WERI-Rb-1 (cell line): ENCODE results near the gene PSME3.
A peak's percentile ranks its signal among the peaks of the same experiment; 100 is the strongest.

Experiments used
- DNase-seq: peaks from one replicate; pipeline ENCODE4 v3.0.0-alpha.2; 2020
- H3K27ac ChIP-seq: fragments of 250-450 bp; sonication (Bioruptor Pico); 2 replicates; pipeline ENCODE4 v1.5.1; 2020; ENCODE audit warnings: mild to moderate bottlenecking, moderate library complexity
- H3K27me3 ChIP-seq: fragments of 250-450 bp; sonication (Bioruptor Pico); 2 replicates; pipeline ENCODE4 v1.5.1; 2021; ENCODE audit warnings: mild to moderate bottlenecking, low read depth, moderate library complexity; ENCODE audit not compliant: insufficient read depth, severe bottlenecking
- H3K36me3 ChIP-seq: fragments of 250-450 bp; sonication (Bioruptor Pico); 2 replicates; pipeline ENCODE4 v1.5.1; 2020; ENCODE audit warnings: mild to moderate bottlenecking, moderate library complexity
- H3K4me3 ChIP-seq: 2 replicates; pipeline ENCODE4 v1.5.1; 2011; ENCODE audit warnings: low read depth, mild to moderate bottlenecking, control low read depth, low read length
- H3K9me3 ChIP-seq: fragments of 250-450 bp; sonication (Bioruptor Pico); 2 replicates; pipeline ENCODE4 v1.5.1; 2021; ENCODE audit warnings: mild to moderate bottlenecking, moderate library complexity; ENCODE audit not compliant: severe bottlenecking
- CTCF ChIP-seq: IDR thresholded peaks from 2 replicates; pipeline ENCODE4 v1.5.1; 2011; ENCODE audit warnings: low read depth, mild to moderate bottlenecking, control low read depth, inconsistent platforms, low read length

The PSME3 gene

GRCh38 chr17:42821176-42821575 is 12.0 kb upstream of the PSME3 start:
- peaks cover 63% of the 10 kb centered on the region for H3K36me3 ChIP-seq
- H3K9me3 ChIP-seq = no peaks in the 10 kb centered on the region
- no peak overlapping the region for H3K27ac ChIP-seq
- DNase-seq = no peak
- no peaks in the 10 kb centered on the region for H3K27me3 ChIP-seq
- TF ChIP-seq CTCF = no peak
- no peak overlapping the region for H3K4me3 ChIP-seq

- DNase-seq = no peak
- Histone ChIP-seq H3K9me3 (no peaks in the 10 kb centered on the region), H3K27ac (no peak overlapping the region), H3K36me3 (peaks cover under 1% of the 10 kb centered on the region; the same call in 1 of the 2 replicates), H3K4me3 (no peak overlapping the region), H3K27me3 (peaks cover 12% of the 10 kb centered on the region)
- TF ChIP-seq CTCF = no peak
Observed at GRCh38 chr17:42827472-42827871, 5.7 kb upstream of the PSME3 start.

- Histone ChIP-seq H3K27ac (no peak overlapping the region), H3K4me3 (no peak overlapping the region), H3K9me3 (no peaks in the 10 kb centered on the region), H3K27me3 (peaks cover 12% of the 10 kb centered on the region), H3K36me3 (peaks cover 23% of the 10 kb centered on the region)
- DNase-seq = no peak
- TF ChIP-seq CTCF = no peak
Observed at GRCh38 chr17:42830971-42831370, 2.2 kb upstream of the PSME3 start.

- Histone ChIP-seq H3K4me3 (peak overlapping the region; percentile 91), H3K27me3 (peaks cover 12% of the 10 kb centered on the region), H3K27ac (peak overlapping the region; percentile 89), H3K9me3 (no peaks in the 10 kb centered on the region), H3K36me3 (peaks cover 36% of the 10 kb centered on the region)
- no peak for DNase-seq
- no peak for TF ChIP-seq CTCF
Observed at GRCh38 chr17:42832213-42832933, 824 bp upstream of the PSME3 start.

- H3K27ac ChIP-seq = peak overlapping the region; percentile 89
- H3K27me3 ChIP-seq = peaks cover 3% of the 10 kb centered on the region
- DNase-seq = peak; percentile 59
- no peak for TF ChIP-seq CTCF
- peak overlapping the region; percentile 91 for H3K4me3 ChIP-seq
- H3K36me3 ChIP-seq = peaks cover 51% of the 10 kb centered on the region
- H3K9me3 ChIP-seq = no peaks in the 10 kb centered on the region
Observed at GRCh38 chr17:42833767-42834422, 698 bp downstream of the PSME3 start.
